HG03469 (cell line): ENCODE results near the gene DDRGK1.
"Not testable (repeated sequence)": the region's sequence is repeated elsewhere in the genome, so short reads cannot be mapped to it uniquely, and the experiment has no call there.

Experiments used
- ATAC-seq: cut with Tn5 transposase; IDR thresholded peaks from one replicate; pipeline ENCODE4 v1.9.1; 2021; ENCODE audit warnings: mild to moderate bottlenecking, moderate library complexity, moderate number of reproducible peaks; ENCODE audit not compliant: unreplicated experiment

Gene DDRGK1

DNA sequence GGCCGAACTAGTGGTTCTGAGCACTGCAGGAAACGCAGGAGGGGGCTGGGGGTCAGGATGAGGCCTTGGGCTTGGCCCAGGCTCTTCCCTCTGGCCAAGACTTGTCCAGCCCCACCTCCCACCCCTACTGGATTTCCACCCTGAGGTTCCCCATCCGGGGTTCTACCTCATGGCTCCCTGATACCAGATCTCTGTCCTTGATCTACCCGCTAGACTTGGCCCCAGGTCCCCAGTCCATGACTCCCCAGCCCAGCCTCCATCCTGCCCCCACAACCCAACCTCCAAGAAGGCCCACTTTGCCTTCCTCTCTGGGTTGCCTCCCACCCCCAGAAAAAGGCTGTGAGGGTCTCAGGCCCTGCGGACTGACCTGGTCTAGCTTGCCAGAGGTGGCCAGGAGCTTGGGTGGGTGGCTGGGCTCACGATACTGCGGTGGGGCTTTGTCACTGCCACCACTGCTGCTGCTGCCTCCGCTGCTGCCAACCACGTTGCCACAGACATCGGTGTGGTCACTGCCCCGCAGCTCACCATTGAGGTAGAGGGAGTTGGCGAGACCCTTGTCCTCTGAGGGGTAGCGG is 38.1 kb downstream of the DDRGK1 start:
- no peak for ATAC-seq

DNA sequence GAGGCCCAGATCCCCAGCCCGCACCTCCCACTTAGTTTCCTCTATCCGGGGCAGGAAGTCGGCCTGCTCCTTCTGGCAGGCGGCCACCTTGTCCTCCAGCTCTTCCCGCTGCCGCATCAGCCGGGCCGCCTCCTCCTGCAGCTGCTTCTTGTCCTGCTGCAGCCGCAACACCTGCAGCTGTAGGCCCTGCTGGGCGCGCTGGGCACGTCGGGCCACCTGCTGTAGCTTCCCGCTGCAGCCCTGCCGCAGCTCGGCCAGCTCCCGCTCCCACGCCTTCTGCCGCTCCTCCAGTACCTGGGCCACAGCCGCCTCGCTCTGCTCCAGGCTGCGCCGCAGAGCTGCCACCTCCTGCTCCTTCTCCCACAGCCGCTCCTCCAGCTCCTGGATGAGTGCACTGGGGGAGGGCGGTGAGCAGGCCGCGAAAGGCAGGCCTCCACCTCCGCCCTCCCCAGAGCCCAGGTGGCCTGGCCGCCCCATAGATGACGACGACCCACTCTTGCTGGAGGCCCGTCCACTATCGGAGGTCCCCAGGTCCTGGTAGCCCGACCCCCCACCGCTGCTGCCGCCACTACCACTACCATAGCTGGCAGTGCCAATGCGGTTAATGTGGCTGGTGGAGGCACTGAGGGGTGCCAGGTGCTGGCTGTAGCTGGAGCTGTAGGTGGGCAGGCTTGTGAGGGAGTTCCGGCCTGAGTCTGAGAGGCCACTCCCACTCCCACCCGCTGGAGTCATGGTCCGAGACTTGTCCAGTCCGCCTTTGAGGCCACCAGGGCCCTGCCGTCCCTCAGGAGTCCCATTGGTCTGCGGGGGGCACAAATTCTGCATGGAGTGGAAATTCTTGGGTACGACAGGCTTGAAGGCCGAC is 38.8 kb downstream of the DDRGK1 start:
- no peak for ATAC-seq

DNA sequence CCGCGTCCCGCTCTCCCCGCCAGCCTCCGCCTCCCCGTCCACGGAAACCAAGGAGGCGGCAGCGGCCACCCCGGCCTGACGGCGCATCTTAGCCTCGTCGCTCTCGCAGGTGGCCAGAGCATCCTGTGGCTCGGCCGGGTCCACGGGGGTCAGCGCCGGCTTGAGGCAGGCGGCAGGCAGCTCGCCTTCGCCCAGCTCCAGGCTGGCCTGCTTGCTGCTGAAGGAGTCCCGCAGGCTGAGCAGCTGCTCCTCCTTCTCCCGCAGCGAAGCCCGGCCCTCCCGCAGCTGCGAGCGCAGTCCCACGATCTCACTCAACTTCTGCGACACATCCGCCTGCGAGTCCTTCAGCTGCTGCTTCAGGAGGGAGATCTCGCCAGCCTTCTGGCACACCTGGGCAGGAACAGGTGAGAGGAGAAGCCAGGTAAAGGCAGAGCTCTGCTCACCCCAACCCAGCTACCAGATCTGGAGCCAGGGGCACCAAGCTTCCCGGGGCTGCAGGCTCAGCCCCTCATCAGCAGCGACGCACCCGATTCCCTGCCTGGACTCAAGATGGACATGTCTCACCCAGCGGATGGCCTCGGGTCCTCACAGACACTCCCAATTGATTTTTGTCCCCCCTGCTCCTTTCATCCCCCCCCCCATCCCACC is 39.6 kb downstream of the DDRGK1 start:
- ATAC-seq: no peak

DNA sequence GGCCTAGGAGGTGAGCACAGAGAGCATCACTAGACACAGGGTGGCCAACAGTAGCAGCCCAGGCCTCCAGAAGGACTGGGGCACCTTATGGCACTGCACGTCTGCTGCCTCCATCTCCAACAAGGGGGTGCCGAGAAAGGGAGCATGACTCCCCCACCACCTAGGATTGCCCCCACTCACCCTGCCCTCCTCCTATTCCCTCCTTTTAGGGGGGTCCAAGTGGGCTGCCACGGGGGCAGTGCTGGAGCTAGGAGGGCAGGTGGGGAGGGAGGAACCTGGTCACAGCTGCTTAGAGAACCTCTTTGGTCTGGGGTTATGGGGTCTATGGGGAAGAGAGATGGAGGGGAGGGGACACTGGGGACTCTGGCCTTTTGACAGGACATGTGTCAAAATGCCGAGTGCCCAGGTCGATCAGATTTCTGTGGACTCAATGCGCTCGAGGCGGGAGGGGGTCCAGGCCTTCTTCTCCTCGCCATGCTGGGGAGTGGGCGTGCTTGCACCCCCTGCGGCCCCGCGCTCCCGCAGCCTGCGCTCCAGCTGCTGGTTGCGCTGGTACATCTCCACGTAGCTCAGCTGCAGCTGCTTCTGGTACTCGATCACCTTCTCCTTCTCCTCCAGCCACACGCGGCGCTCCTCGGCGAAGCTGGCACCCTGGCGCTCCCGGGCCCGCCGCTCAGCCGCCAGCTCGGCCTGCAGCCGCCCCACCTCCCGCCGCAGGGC is 40.3 kb downstream of the DDRGK1 start:
- no peak for ATAC-seq

DNA sequence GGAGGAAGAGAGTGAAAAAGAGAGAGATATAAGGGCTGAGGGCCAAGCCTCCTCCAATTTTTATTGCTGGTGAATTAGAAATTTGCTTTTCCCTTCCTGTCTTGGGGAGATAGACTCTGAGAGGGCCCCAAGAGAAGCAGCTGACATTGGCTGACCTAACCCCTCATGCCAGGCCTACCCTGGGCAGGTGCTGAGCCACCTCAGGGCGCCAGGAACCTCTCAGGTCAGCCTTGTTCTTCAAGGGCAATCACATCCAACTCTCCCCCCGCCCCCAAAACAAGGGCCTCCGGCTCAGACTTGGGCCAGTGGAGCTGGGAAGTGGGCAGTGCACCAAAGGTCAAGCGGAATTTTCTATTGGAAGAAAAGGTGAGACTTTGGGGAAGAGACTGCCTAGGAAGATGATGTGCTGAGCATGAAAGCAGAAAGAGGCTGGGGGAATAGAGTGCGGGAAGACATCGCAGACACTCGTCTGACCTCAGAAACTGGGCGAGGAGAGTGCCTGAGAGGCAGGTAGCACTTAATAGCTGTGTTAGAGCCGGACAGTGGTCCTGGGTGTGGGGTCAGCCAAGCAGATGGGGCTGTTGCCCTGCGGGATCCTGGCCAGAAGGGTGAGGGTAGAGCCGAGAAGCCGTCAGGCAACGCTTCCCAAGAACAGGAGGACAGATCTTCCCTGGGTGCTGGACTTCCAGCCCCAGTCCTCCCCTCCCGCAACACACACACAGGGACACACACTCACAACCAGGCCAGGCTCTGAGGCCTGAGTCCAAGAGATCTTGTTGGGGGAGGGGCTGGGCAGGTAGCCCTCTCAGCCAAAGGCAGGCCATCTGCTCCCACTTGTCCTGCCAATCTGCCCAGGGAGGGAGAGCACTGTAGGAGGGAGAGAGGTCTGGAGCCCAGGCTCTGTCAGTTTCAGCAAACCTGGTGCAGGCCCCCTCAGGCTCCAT is 41.1 kb downstream of the DDRGK1 start:
- ATAC-seq: no peak

DNA sequence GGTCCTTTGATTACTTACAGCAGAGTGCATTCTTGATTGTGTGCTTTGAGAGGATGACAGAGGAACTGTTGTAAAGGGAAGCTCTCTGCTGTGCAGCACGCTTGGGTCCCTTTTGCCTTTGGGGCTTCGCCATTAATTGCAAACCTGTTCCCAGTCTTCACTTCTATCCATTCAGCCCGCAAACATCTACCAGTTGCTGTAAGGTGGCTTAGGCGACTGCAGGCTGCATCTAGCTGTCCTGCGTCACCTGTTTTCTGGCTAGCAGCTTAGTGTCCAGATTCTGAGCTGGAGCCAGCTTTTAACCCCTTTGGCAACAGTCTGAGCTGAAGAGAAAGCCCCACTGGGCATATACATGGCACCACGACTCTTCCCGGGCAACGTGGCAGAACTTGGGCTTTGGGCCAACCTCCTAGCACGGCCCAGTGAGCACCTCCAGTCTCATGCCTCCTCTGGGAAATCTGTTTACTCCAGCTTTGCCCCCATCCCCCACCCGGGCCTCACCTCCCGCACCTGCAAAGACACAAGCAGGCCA is 42.3 kb downstream of the DDRGK1 start:
- ATAC-seq: no peak

DNA sequence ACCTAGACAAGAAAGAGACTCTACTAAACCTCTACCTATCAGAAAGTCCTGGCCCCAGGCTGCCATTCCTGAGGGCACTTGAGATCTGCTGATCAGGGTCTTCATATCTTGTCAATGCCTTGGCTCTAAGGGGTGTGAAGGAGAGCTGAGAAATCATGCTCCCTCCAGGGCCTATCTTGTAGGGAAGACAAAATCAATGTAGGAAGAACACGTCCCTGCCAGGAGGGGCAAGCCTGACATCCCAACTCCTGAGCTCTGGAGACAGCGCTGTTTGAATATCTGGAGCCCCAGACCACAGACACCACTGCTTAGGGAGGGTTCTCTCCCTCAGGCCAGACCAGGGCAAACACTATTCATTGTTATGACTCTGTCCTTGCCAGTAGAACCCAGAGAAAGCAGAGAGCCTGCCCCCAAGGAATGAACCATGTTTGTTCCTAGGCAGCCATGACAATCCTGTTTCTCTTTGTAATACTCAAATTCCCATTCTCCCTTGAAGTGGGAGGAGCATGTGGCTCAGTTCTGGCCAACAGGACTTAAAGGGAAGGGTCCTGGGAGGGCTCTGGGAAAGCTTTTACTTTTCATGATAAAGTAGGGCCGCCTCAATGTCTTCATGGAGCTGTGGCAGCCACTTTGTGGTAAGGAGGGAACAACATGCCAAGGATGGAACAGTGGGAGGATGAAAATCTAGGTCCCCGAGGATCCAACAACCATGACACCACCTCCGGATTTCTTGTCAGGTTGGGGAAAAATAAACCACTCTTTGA is 43.0 kb downstream of the DDRGK1 start:
- ATAC-seq: no peak

DNA sequence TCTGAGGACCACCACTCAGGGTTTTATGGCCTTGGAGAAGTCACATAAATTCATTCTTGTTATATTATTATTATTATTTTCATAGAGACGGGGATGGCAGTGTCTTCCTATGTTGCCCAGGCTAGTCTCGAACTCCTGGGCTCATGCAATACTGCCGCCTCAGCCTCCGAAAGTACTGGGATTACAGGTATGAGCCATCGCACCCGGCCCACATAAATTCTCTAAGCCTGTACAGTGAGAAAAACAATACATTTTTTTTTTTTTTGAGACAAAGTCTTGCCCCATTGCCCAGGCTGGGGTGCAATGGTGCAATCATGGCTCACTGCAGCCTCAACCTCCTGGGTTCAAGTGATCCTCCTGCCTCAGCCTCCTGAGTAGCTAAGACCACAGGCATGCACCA is 44.1 kb downstream of the DDRGK1 start:
- no peak for ATAC-seq

DNA sequence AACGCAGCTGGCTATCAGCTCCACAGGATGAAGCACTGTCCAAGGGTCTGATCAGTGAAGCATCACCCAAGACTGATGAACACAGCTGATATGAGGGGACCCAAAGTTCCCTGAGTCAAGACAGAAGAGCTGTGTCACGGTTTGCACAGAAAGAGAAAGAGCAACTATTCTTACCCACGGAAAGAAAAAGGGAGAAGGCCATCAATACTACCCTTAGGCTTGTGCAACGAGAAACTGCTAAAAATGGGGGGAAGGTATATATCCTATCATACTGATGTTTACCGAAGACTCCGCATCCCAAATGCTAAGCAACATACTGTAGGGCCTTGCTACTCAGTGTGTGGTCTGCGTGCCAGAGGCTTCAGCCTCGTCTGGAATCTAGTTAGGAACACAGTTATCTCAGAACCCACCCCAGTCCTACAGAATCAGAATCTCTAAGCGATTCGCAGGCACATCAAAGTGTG is 45.5 kb downstream of the DDRGK1 start:
- ATAC-seq: no peak

DNA sequence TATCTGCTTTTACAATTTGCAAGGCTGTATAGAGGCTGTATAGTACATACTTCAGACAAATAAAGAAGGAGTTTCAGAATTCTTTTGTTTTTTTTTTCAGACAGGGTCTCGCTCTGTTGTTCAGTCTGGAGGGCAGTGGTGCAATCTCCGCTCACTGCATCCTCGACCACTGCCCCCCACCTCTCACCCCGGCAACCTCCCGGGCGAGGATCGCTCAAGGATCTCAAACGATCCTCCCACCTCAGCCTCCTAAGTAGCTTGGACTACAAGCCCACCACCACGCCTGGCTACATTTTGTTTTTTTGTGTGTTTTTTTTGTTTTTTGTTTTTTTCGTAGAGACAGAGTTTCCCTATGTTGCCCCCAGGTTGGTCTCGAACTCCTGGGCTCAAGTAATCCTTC is 46.7 kb downstream of the DDRGK1 start:
- no peak for ATAC-seq

DNA sequence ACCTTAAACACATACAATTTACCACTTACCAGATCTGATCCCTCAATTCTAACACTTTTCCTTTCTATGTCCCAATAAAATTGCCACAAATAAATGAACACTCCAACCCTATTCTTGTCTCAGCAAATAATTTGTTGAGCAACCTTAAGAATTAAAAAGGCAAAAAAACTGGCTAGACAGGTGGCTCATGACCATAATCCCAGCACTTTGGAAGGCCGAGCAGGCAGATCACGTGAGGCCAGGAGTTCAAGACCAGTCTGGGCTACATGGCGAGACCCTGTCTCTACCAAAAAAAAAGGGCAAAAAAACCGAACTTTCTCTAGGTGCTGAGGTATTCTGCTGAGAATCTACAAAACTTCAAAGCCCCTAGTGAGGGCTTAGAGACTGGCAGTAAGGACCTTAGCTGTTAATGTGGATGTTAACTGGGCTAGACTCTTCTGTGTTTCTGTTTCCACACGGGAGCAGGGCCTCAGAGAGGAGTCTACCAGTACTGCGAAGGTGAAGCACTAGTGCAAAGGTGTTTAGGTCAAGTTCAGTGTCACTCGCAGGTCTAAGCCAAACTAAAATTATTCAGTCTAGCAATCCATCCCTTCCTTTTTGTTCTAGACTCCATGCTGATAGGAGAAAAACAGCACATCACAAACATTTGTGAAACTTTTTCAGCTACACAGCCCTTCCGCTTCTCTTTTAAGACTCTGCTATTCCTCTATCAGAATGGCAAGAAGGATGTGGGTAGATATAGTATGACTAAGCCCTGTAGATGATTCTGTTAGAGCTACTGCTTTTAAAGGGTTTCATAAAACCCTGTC is 47.5 kb downstream of the DDRGK1 start:
- ATAC-seq: no peak

DNA sequence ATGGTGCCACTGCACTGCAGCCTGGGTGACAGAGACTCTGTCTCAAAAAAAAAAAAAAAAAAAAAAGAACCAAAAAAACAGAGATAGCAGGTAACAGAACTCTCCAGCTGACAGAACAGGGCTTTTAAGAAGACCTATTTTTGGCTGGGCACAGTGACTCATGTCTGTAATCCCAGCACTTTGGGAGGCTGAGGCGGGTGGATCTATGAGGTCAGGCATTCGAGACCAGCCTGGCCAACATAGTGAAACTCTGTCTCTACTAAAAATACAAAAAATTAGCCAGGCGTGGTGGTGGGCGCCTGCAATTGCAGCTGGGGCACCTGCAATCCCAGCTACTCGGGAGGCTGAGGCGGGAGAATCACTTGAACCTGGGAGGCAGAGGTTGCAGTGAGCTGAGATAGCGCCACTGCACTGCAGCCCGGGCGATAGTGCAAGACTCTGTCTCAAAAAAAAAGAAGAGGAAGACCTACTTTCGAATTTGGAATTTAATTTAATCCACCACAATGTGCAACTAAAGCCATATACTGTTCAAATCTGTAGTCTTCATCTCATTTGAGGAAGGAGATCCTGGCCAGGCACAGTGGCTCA is 52.3 kb downstream of the DDRGK1 start:
- not testable (repeated sequence) for ATAC-seq

DNA sequence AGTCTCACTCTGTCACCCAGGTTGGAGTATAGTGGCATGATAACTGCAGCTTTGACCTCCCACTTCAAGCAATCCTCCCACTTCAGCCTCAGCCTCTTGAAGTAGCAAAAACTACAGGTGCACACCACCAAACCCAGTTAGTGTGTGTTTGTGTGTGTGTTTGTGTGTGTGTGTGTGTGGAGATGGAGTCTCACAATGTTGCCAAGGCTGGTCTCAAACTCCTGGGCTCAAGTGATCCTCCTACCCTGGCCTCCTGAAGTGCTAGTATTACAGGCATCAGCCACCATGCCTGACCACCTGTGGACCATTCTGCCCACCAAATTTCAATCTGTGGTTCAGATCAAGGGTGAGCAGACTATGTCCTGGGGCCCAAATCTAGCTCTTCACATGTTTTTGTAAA is 53.6 kb downstream of the DDRGK1 start:
- no peak for ATAC-seq

DNA sequence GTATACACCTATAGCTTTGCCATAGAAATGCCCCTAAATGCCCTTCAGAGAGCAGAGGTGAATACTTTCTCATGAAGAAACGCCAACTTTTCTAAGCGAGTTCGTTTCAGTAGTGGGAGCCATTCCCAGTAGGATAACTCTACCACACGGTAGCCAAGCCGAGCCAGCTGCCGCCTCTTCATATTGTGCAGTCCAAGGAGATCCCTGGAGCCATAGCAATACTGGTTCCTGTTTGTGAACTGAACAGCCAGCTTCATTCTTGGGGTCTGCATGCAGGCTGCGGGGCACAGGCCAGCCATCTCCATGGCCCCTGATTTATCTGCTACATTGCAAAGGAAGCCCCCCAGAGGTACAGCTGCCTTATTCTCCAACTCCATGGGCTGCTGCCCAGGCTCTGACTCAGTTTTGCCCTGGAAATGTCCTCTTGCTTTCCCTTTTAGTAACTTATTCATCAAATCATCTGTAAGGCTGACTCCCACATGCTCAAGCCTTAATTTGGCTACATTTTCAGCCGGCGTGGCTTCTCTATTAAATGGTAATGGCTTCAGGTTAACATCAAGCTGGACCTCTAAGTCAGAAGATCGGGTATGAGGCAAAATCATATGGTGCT is 57.6 kb downstream of the DDRGK1 start:
- ATAC-seq: no peak

DNA sequence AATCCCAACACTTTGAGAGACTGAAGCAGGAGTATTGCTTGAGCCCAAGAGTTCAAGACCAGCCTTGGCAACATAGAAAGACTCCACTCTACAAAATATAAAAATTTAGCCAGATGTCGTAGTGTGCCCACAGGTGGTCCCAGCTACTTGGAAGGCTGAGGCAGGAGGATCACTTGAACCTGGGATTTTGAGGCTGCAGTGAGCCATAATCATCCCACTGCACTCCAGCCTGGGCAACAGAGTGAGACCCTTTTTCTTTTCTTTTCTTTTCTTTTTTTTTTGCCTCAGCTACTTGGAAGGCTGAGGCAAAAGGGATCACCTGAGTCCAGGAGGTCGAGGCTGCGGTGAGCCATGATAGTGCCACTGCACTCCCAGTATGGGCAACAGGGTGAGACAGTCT is 62.7 kb downstream of the DDRGK1 start:
- no peak for ATAC-seq
